K562 (cell line): ENCODE data around the gene GUCY2D. TPM values are rescaled to one million over a fixed set of nuclear protein-coding genes. Genes with fewer than 3 reads are reported as not detected.

Experiments used
- ATAC-seq: fragments of 200-7000 bp; cut with Tn5 transposase; 3 replicates; pipeline ENCODE4 v1.9.1; 2020; ENCODE audit warnings: moderate library complexity
- BruUV-seq: library from RNA; stranded (reverse); fragments of 400-500 nt; replicated peaks from 2 replicates; lab custom pipeline; 2021; lab: Mats Ljungman, UMichigan
- CTCF ChIA-PET: fragments of 300-600 bp; formaldehyde crosslinking; extraction: SDS; loops from one replicate; lab custom pipeline; 2021; ENCODE audit warnings: low intra/inter-chr PET ratio; lab: Yijun Ruan, JAX
- POLR2A ChIA-PET: fragments of 300-600, 350-650 bp; sonication (Branson Sonifier 250); formaldehyde crosslinking; extraction: SDS; loops from one replicate; lab custom pipeline; 2021; ENCODE audit warnings: antibody characterized with exemption, inconsistent platforms; lab: Yijun Ruan, JAX
- DNase-seq, 4 experiments: peaks; one replicate each; pipeline versions ENCODE4 v3.0.0 to v3.0.0-alpha.2; 2011 to 2018; ENCODE audit warnings: low spot score in 3 of 4, mixed read lengths in 3 of 4; ENCODE audit errors: extremely low read depth in 1 of 4
- FAIRE-seq: peaks from 2 replicates; lab custom pipeline; 2011; peaks lifted over from hg19 to GRCh38; lab: Jason Lieb, UNC
- H2AFZ ChIP-seq: 2 replicates; pipeline ENCODE4 v1.6.0; 2011; ENCODE audit warnings: low read depth, low read length, control low read depth, inconsistent platforms
- H3K27ac ChIP-seq: fragments of 200-600 bp; 3 replicates; pipeline ENCODE4 v1.8.0; 2011; ENCODE audit warnings: low read depth, mild to moderate bottlenecking, control low read depth, inconsistent platforms, low read length, moderate library complexity, mixed read lengths; ENCODE audit errors: extremely low read depth
- H3K27me3 ChIP-seq, 2 experiments: fragments of 300-600 bp in 1 of 2; 2 replicates in 1 of 2; 3 replicates in 1 of 2; pipeline versions ENCODE4 v1.6.0 to v1.8.0; 2011; ENCODE audit warnings: inconsistent platforms in 2 of 2, low read length in 2 of 2, mild to moderate bottlenecking in 1 of 2, mixed read lengths in 1 of 2, moderate library complexity in 1 of 2; ENCODE audit not compliant: control insufficient read depth in 2 of 2, insufficient read depth in 2 of 2
- H3K36me3 ChIP-seq: fragments of 300-600 bp; 3 replicates; pipeline ENCODE4 v1.8.0; 2011; ENCODE audit warnings: mild to moderate bottlenecking, low read length, inconsistent platforms; ENCODE audit not compliant: control insufficient read depth, insufficient read depth
- H3K4me1 ChIP-seq, 2 experiments: fragments of 200-600 bp in 1 of 2; replicated peaks in 1 of 2; 2 replicates in 1 of 2; 3 replicates in 1 of 2; pipeline versions ENCODE4 v1.5.1 to v1.8.0; 2011; ENCODE audit warnings: inconsistent platforms in 2 of 2, low read length in 2 of 2, mild to moderate bottlenecking in 1 of 2, mixed read lengths in 1 of 2, moderate library complexity in 1 of 2; ENCODE audit not compliant: control insufficient read depth in 2 of 2, insufficient read depth in 2 of 2
- H3K4me2 ChIP-seq: 2 replicates; pipeline ENCODE4 v1.6.1; 2011; ENCODE audit warnings: low read length, control low read depth, inconsistent platforms, mixed read lengths; ENCODE audit not compliant: insufficient read depth
- H3K4me3 ChIP-seq: fragments of 200-600 bp; sonication (generic), shearing (Covaris generic); 2 replicates; pipeline ENCODE4 v1.5.1; 2016; ENCODE audit warnings: control low read depth, inconsistent platforms
- H3K79me2 ChIP-seq: fragments of 200-600 bp; 3 replicates; pipeline ENCODE4 v1.8.0; 2011; ENCODE audit warnings: low read length, inconsistent platforms; ENCODE audit not compliant: control insufficient read depth, insufficient read depth
- H3K9ac ChIP-seq, 2 experiments: 2 replicates each; pipeline versions ENCODE4 v1.6.0 to v1.6.1; 2011; ENCODE audit warnings: low read depth in 2 of 2, low read length in 2 of 2, control low read depth in 1 of 2, inconsistent platforms in 1 of 2, mild to moderate bottlenecking in 1 of 2, mixed read lengths in 1 of 2; ENCODE audit not compliant: insufficient read depth in 1 of 2
- H3K9me1 ChIP-seq: one replicate; pipeline ENCODE4 v1.6.0; 2011; ENCODE audit warnings: inconsistent platforms, mild to moderate bottlenecking, low read length, moderate library complexity; ENCODE audit not compliant: control insufficient read depth, insufficient read depth
- H3K9me3 ChIP-seq: replicated peaks from 2 replicates; pipeline ENCODE4 v1.5.1; 2011; ENCODE audit warnings: low read depth, low read length, inconsistent platforms; ENCODE audit not compliant: control insufficient read depth, insufficient read depth
- H4K20me1 ChIP-seq: replicated peaks from 2 replicates; pipeline ENCODE4 v1.6.1; 2011; ENCODE audit warnings: low read length, inconsistent platforms, mixed read lengths; ENCODE audit not compliant: control insufficient read depth, insufficient read depth
- CC2D1A ChIP-seq: fragments of 450-650 bp; IDR thresholded peaks from 2 replicates; pipeline ENCODE4 v1.6.1; 2017; ENCODE audit warnings: mild to moderate bottlenecking
- FOS ChIP-seq: IDR thresholded peaks from 3 replicates; pipeline ENCODE4 v1.6.1; 2011; ENCODE audit not compliant: insufficient read length; ENCODE audit errors: extremely low read depth
- HOXB6 ChIP-seq: fragments of 250-450 bp; sonication (Bioruptor Pico); IDR thresholded peaks from 2 replicates; pipeline ENCODE4 v1.5.1; 2022; ENCODE audit warnings: mild to moderate bottlenecking, borderline replicate concordance
- ILF3 ChIP-seq: fragments of 450-650 bp; IDR thresholded peaks from 2 replicates; pipeline ENCODE4 v1.6.1; 2018; ENCODE audit warnings: antibody characterized with exemption, mild to moderate bottlenecking, moderate library complexity, borderline replicate concordance
- MEF2A ChIP-seq: IDR thresholded peaks from 2 replicates; pipeline ENCODE4 v1.6.1; 2011; ENCODE audit warnings: low read depth, mild to moderate bottlenecking, low read length, moderate library complexity; ENCODE audit not compliant: control insufficient read depth
- NFXL1 ChIP-seq: fragments of 450-650 bp; formaldehyde crosslinking; IDR thresholded peaks from 2 replicates; pipeline ENCODE4 v1.4.0; 2021; ENCODE audit warnings: mild to moderate bottlenecking
- NFYB ChIP-seq: IDR thresholded peaks from 2 replicates; pipeline ENCODE4 v1.6.1; 2011; ENCODE audit warnings: mild to moderate bottlenecking, moderate library complexity; ENCODE audit not compliant: insufficient read length; ENCODE audit errors: extremely low read depth
- NR1H2 ChIP-seq: sonication (generic); formaldehyde crosslinking; IDR thresholded peaks from 2 replicates; pipeline ENCODE4 v1.4.0; 2020; ENCODE audit warnings: mild to moderate bottlenecking, missing genetic modification reagents
- NRF1 ChIP-seq, 2 experiments: fragments of 450-650 bp; IDR thresholded peaks in 1 of 2; conservative IDR thresholded peaks in 1 of 2; 2 replicates each; pipeline ENCODE4 v1.6.1; 2014; ENCODE audit warnings: mild to moderate bottlenecking in 2 of 2
- PML ChIP-seq: IDR thresholded peaks from 2 replicates; pipeline ENCODE4 v1.6.1; 2012; ENCODE audit warnings: low read length, inconsistent platforms
- RBM14 ChIP-seq: fragments of 200-400 bp; formaldehyde crosslinking; IDR thresholded peaks from 2 replicates; pipeline ENCODE4 v1.6.1; 2018; ENCODE audit warnings: low read depth, mild to moderate bottlenecking, low read length, moderate library complexity, borderline replicate concordance; ENCODE audit not compliant: insufficient read depth
- SMARCA4 ChIP-seq: fragments of 450-650 bp; IDR thresholded peaks from 2 replicates; pipeline ENCODE4 v1.6.1; 2016
- ZEB2 ChIP-seq: fragments of 450-650 bp; IDR thresholded peaks from 2 replicates; pipeline ENCODE4 v1.6.1; 2016
- ZNF57 ChIP-seq: fragments of 450-650 bp; formaldehyde crosslinking; IDR thresholded peaks from 2 replicates; pipeline ENCODE4 v1.4.0; 2020; ENCODE audit warnings: mild to moderate bottlenecking, moderate library complexity
- WGBS: fragments of 100-300 bp; shearing (Covaris generic); methylation state at CpG from one replicate; pipeline ENCODE4 v1.1.6; 2016; ENCODE audit warnings: low coverage, mixed read lengths; ENCODE audit not compliant: insufficient coverage; ENCODE audit errors: missing lambda C conversion rate; 5-methylcytosine and 5-hydroxymethylcytosine counted together
- in situ Hi-C: fragments of 300-500 bp; cut with MboI; formaldehyde crosslinking; loops from 4 replicates; pipeline ENCODE4 v1.15.0; 2018; ENCODE audit warnings: inconsistent platforms, mixed read lengths
- intact Hi-C: fragments of 100-400 bp; cut with micrococcal nuclease; formaldehyde crosslinking; loops from 2 replicates; pipeline ENCODE4 v1.14.2; 2022
- polyA plus RNA-seq, 8 experiments: library from polyadenylated mRNA; depleted of rRNA in 4 of 8; stranded (reverse) in 5 of 8; unstranded in 3 of 8; fragments of >200 nt; fragmentation: Nextera tagmentation in 2 of 8; fragmentation: Illumina TruSeq in 1 of 8; extraction: Ambion mirVana in 2 of 8; extraction: Trizol in 1 of 8; gene quantifications; 2 replicates each; pipeline versions ENCODE4 v1.2.1 to v1.2.3, GENCODE V29; 2011 to 2014; ENCODE audit warnings: inconsistent platforms in 1 of 8, missing spikeins in 1 of 8
- total RNA-seq, 7 experiments: library from RNA; depleted of rRNA in 6 of 7; stranded (reverse); fragments of >200 nt in 6 of 7; fragmentation: Illumina TruSeq in 2 of 7; extraction: Trizol in 2 of 7; gene quantifications; 2 replicates each; pipeline versions ENCODE4 v1.2.1 to v1.2.3, GENCODE V29; 2011 to 2021; ENCODE audit warnings: low replicate concordance in 1 of 7
- TF ChIP-seq, protein P1 (sequence below): fragments of 450-650 bp; IDR thresholded peaks from 2 replicates; pipeline ENCODE4 v1.6.1; 2017; ENCODE audit warnings: antibody characterized with exemption, mild to moderate bottlenecking
- TF ChIP-seq, protein P2 (sequence below): IDR thresholded peaks from 2 replicates; pipeline ENCODE4 v1.6.1; 2011; ENCODE audit not compliant: insufficient read length; ENCODE audit errors: extremely low read depth
- TF ChIP-seq, protein P3 (sequence below): fragments of 450-650 bp; IDR thresholded peaks from 2 replicates; pipeline ENCODE4 v1.6.1; 2016

Gene GUCY2D
- total and polyA plus RNA-seq, 9 of the 15 experiments (the other 6 are each of a cell fraction or from before 2014, with no cell fraction given): 0.05 TPM; not detected in 8

DNA sequence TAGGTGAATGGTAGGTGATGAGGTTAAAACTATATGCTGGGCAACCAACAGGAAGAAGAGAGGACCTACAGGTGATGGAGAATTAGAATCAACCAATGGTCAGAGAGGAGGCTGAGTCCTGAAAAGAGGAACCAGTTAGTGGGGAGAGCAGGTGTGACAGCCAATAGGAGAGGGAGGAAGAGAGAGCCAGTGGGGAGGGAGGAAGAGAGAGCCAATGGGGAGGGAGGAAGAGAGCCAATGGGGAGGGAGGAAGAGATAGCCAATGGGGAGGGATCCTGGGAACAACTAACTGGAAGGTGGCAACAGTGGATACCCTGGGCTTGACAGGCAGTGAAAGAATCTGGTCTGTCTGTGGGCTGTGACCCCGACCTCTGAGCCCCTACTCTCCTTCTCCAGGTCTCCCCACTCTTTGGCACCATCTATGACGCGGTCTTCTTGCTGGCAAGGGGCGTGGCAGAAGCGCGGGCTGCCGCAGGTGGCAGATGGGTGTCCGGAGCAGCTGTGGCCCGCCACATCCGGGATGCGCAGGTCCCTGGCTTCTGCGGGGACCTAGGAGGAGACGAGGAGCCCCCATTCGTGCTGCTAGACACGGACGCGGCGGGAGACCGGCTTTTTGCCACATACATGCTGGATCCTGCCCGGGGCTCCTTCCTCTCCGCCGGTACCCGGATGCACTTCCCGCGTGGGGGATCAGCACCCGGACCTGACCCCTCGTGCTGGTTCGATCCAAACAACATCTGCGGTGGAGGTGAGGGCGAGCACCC lies 3.7 kb downstream of the GUCY2D start:
- Histone ChIP-seq H3K27me3 (peaks cover 13 to 62% of the 10 kb centered on the region in 2 experiments; a peak in 4 of 5 replicates), H3K4me1 (peaks cover 0 to 19% of the 10 kb centered on the region in 2 experiments; a peak in 2 of 5 replicates), H4K20me1 (no peaks in the 10 kb centered on the region), H3K9ac (no peak overlapping the region), H3K79me2 (no peaks in the 10 kb centered on the region), H3K36me3 (no peaks in the 10 kb centered on the region), H3K4me2 (0 out of 2 replicates have a peak overlapping the region, but pooled peaks have one; percentile 18), H3K9me3 (no peaks in the 10 kb centered on the region), H2AFZ (0 out of 2 replicates have a peak overlapping the region, but pooled peaks have one; percentile 24), H3K4me3 (no peak overlapping the region), H3K27ac (no peak overlapping the region), H3K9me1 (no peaks in the 10 kb centered on the region)
- CTCF ChIA-PET: no interaction called here
- BruUV-seq: no TSS peak
- DNase-seq (peak in 3 of 4 experiments; percentile 68 to 78 (median 77)), ATAC-seq (peak; percentile 92), FAIRE-seq (no peak)
- 7% methylated on average over 17 of the region's 30 CpGs for WGBS
- intact Hi-C loops: no loop called here
- POLR2A ChIA-PET: no interaction called here
- in situ Hi-C loops: loop anchor here (5.0 kb wide), 1 partner anchor 36 kb away; no protein-coding TSS in a partner anchor
- TF ChIP-seq, protein P1, sequence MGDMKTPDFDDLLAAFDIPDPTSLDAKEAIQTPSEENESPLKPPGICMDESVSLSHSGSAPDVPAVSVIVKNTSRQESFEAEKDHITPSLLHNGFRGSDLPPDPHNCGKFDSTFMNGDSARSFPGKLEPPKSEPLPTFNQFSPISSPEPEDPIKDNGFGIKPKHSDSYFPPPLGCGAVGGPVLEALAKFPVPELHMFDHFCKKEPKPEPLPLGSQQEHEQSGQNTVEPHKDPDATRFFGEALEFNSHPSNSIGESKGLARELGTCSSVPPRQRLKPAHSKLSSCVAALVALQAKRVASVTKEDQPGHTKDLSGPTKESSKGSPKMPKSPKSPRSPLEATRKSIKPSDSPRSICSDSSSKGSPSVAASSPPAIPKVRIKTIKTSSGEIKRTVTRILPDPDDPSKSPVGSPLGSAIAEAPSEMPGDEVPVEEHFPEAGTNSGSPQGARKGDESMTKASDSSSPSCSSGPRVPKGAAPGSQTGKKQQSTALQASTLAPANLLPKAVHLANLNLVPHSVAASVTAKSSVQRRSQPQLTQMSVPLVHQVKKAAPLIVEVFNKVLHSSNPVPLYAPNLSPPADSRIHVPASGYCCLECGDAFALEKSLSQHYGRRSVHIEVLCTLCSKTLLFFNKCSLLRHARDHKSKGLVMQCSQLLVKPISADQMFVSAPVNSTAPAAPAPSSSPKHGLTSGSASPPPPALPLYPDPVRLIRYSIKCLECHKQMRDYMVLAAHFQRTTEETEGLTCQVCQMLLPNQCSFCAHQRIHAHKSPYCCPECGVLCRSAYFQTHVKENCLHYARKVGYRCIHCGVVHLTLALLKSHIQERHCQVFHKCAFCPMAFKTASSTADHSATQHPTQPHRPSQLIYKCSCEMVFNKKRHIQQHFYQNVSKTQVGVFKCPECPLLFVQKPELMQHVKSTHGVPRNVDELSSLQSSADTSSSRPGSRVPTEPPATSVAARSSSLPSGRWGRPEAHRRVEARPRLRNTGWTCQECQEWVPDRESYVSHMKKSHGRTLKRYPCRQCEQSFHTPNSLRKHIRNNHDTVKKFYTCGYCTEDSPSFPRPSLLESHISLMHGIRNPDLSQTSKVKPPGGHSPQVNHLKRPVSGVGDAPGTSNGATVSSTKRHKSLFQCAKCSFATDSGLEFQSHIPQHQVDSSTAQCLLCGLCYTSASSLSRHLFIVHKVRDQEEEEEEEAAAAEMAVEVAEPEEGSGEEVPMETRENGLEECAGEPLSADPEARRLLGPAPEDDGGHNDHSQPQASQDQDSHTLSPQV: no peak
- peak; percentile 43 for TF ChIP-seq NFYB
- peak; percentile 12 for TF ChIP-seq FOS
- TF ChIP-seq, protein P2, sequence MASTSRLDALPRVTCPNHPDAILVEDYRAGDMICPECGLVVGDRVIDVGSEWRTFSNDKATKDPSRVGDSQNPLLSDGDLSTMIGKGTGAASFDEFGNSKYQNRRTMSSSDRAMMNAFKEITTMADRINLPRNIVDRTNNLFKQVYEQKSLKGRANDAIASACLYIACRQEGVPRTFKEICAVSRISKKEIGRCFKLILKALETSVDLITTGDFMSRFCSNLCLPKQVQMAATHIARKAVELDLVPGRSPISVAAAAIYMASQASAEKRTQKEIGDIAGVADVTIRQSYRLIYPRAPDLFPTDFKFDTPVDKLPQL: no peak
- TF ChIP-seq MEF2A: no peak
- TF ChIP-seq NR1H2 (CRISPR knock-in tag): no peak
- peak in 1 of 2 experiments; percentile 13; a peak in 1 of 4 replicates for TF ChIP-seq NRF1 (conservative IDR thresholded peaks at IDR 0.05 in 1 of 2, IDR thresholded peaks at IDR 0.05 in 1 of 2)
- TF ChIP-seq RBM14: no peak
- no peak for TF ChIP-seq PML
- TF ChIP-seq NFXL1 (CRISPR knock-in tag): no peak
- no peak for TF ChIP-seq SMARCA4
- TF ChIP-seq ILF3: no peak
- no peak for TF ChIP-seq ZEB2
- TF ChIP-seq, protein P3, sequence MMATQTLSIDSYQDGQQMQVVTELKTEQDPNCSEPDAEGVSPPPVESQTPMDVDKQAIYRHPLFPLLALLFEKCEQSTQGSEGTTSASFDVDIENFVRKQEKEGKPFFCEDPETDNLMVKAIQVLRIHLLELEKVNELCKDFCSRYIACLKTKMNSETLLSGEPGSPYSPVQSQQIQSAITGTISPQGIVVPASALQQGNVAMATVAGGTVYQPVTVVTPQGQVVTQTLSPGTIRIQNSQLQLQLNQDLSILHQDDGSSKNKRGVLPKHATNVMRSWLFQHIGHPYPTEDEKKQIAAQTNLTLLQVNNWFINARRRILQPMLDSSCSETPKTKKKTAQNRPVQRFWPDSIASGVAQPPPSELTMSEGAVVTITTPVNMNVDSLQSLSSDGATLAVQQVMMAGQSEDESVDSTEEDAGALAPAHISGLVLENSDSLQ: peak; percentile 61
- TF ChIP-seq CC2D1A: peak; percentile 58; the same call in 1 of the 2 replicates
- no peak for TF ChIP-seq HOXB6 (CRISPR knock-in tag)
- no peak for TF ChIP-seq ZNF57
